HG02571 (cell line): Measurements from ENCODE around the gene RACGAP1.

Experiments
- ATAC-seq: cut with Tn5 transposase; IDR thresholded peaks from one replicate; pipeline ENCODE4 v1.9.1; 2021; ENCODE audit warnings: mild to moderate bottlenecking, moderate library complexity; ENCODE audit not compliant: unreplicated experiment

RACGAP1 gene

DNA sequence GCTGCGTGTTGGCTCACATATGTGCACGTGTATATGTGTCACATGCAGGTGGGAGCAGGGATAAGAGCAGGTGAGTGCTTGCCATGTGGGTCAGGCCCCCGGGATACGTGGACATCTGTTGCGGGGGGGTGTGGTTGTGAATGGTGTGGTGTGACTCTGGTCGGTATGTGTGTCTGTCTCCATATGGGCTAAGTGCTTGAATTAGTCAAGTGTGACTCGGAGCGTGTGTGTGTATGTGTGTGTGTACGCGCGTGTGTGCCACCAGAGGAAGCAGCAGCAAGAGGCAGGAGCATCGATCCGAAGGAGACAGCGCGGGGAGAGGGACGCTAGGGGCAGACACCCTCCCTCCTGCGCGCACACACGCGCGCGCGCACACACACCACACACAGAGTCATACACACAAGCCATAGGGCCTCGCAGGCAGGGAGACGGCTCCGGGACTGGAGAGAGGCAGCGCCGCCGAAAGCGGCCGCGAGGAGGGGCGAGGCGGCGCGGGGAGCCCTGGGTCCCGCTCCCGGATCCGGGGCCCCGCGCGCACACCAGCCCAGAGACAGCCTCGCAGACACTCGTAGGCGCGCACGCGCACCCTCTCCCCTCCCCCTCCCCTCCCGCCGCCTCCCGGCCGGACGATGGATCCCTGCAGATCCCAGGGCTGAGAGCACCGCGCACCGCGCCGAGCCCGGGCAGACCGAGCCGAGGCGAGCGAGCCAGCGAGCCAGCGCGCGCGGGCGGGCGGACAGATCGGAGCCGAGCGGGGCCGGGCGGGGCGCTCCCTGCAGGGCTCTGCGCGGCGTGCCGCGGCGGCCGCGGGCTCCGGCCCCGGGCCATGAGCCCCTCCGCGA, 31.9 kb upstream of the RACGAP1 start, which contains the start of gene ASIC1:
Gene ASIC1, plus strand, starts transcription at position 597 of the 842 bp plus-strand sequence. CDS start 1,171 bp downstream, outside the sequence.
- ATAC-seq, result no peak

- ATAC-seq, result no peak
Observed at GRCh38 chr12:50056639-50056976, 31.3 kb upstream of the RACGAP1 start.

DNA sequence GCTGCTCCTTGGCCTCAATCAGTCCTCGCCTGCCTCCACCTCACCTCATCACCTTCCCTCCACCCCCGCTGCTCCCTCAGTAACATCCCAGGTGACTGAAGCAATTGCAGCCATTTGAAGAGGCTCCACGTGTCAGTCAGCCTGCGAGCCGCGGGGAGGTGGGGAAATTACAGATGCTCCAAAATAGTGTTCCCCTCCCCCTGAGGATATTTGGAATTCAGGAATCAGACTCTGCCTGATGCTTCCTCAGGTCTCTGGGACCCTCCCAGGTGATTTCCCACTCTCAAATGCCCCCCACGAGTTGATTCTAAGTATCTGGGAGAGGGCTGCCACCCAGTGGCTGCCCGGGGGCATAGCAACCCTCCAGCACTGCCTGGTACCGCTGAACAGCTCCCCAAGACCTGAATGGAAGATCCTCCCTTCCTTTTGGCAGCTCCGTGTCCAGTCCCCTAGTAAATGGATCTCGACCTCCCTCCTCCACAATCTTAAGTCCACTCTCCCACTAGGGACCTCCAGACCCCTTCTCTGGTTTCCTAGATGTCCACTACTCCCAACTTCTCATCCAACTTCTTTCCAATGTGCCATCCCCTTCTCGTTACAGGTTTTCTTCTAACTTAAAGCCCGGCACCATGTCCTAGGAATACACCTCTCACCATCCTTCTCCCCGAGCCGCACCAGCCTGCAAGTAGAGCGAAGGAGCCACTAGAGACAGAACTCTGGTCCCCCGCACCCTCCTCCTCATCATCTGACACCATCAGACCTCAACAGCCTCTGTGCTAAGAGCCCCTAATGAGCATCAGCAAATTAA, 30.7 kb upstream of the RACGAP1 start:
- no peak for ATAC-seq

GRCh38 chr12:50053583-50053982, 28.3 kb upstream of the RACGAP1 start:
- no peak for ATAC-seq

GRCh38 chr12:50052964-50053363, 27.7 kb upstream of the RACGAP1 start:
- ATAC-seq, result no peak

DNA sequence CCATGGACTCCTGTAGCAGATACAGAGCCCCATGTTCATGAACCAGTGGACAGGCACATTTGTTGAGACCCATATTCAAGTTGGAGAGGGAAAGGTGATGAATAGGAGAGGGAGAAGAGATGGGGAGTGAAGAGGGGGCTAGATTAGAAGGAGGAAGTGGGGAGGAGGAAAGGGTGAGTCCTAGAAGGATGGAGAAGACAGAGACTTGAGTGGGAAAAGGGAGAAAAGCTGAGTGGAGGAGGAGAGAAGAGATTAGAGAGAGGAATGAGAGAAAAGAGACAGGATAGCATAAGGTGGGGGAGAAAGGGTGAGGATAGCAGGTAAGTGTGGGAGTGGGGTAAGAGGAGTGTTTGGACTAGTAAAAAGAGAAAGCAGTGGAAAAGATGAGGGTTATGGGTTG, 27.2 kb upstream of the RACGAP1 start:
- ATAC-seq, result no peak

DNA sequence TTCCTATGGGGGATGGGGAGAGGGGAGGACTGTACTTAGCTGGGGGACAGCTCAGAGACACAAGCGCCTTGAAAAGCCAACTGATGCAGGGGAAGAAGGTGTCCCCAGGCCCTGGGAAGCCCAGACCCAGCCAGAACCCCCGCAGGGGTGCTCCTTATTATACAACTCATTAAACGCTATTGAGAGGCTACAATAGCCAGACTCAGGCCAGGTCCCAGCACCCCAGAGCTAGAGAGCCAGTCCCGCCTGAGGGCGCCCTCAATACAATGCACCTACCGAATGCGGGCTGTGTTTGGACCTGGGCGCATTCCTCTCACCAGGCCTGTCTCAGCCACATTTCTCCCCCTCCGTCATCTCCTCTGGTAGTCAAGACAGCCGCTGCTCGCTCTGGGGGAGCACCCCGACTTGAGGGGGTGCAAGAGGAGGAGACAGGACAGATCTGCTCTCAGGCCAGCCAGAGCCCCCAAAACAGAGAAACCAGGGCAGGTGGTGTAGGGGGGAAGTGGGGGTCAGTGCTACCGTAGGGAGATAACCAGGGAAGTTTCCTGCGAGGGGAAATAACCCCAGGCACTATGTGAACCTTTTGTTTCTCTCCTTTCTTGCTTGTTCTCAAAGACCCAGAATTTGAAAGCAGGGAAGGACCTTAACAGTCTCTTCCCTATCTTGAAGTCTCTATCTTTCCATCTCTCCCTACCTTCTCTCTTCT, 26.0 kb upstream of the RACGAP1 start:
- no peak for ATAC-seq

DNA sequence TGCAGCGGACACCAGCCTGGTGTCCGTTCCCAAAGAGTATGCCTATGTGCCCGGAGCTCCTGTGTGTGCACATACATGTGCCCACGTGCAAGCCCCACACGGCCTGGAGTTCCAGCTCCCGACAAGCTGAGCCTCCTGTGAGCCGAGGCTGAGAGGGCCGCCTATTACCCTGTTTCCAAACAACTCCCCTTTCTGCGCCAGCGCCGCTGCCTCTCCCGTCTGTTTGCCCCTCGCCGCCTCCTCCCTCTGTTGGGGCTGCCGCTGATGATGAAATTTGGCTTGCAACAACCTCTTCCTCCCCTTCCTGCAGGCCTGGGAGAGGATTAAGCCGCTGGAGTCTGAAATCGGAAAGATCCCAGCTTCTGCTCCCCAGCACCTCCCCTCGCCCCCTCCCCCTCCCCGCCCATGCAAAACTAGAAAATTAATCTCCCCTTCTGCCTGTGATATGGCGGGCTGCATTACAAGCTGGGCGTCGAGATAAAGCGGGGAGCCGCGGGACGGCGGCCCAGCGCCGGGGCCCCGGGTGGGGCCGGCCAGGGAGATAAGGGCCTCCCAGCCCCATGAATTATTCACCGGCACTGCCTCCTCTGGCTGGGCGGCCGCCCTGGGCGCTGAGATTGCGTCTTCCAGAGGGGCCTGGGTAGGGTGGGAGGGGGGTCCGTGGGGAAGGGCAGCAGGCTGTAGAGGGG, 25.3 kb upstream of the RACGAP1 start:
- ATAC-seq, result no peak

DNA sequence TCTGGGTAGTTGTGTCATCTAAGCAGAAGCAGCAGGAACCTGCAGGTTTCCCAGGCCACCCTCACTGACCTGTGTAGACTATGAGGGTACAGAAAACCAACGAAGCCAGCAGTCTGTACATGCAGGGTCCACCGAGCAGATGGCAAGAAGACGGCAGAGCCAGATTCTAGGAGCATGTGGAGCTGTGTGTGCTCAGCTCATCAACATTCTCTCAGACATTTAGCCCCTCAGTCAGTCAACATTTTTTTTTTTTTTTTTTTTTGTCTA, 24.8 kb upstream of the RACGAP1 start:
- ATAC-seq, result no peak

DNA sequence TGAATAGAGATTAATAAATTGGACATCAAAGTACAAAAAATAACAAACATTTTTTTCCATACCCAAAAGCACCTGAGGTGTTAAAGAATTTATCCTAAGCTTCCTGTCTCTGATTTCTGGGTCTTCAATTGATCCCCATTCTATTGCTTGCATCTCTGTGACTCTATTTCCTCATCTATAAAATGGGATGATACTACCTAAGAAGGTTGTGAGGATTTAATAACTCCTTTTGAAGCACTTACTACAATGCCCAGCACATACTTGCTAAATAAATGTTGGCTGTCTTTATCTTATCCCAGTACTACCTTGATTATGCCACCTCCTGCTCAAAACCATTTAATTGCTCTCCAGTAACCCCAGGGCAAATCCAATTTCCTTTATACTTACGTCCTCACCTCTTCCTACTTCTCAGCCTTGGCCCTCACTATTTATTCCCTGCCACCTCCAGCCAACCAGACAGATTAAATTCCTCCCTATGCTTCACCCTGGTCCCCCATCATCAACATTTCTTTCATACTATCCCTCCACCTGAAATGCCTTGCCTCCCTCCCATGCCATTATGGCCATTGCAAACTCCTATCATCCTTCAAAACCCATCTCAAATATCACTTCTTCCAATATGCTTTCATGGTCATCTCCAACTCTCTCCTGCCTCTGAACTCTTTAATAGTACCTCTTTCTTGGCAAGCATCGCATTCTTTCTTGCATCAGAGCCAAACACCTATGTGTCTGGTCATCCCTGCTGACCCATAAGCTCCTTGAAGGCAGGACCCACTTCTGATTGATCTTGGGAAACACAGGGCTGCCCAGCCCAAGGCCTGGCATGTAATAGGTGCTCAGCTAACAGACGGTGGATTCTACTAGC, 24.2 kb upstream of the RACGAP1 start:
- no peak for ATAC-seq

DNA sequence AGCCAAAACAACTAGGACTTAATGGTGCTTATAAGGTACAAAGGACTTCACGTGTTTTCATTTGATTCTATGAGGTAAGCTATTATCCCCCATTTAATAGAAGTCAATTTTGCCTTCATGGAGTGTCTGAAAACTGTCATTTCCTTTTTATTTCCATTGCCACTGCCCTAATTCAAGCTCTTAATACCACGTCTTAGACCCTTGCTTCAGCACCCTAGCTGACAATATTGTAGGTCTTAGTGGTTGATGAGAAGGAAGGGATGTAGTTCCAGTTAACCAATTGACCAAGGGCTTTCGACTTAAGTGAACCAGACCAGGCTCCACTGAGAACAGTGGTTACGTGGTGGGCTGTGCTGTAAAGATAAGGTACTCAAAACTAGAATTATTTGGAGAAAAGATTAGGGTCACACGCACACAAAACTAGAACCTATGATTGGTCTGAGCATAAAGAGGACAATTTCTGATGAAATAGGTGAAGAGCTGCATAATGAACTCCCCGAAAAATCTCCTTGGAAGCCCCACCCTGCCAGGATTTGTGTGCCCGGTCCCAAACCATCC, 22.5 kb upstream of the RACGAP1 start:
- no peak for ATAC-seq

DNA sequence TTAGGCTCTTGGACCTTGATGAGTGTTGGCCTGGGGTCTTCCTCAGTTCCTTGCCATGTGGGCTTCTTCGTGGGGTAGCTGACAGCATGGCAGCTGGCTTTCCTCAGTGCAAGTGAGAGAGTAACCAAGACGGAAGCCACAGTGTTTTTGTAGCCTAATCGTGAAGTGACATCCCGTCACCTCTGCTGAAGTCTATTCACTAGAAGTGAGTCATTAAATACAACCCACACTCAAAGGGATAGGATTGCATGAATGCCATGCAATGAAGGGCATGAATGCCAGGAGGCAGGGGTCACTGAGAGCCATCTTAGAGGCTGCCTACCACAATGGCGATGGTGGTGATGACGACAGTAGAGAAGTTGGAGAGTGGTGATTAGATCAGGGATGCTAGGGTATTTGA, 18.6 kb upstream of the RACGAP1 start:
- no peak for ATAC-seq

DNA sequence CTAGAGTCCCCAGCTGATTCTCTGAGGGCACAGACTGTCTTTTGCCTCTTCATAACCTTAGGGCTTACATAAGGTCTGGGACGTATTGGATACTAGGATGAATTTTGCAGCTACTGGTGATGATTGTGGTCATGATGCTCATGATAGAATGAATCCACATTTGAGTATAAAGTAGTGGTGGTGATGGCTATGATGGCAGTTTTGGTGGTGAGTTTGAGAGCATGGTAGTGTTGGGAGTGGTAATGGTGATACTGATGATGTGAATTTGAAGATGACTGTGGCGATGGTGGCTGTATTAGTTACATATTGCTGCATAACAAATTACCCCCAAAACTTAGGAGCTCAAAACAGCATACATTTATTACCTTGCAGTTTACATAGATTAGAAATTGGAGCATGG, 18.0 kb upstream of the RACGAP1 start:
- ATAC-seq, result no peak

- no peak for ATAC-seq
Observed at GRCh38 chr12:50042693-50043092, 17.4 kb upstream of the RACGAP1 start.

GRCh38 chr12:50041962-50042361, 16.7 kb upstream of the RACGAP1 start:
- ATAC-seq, result no peak

DNA sequence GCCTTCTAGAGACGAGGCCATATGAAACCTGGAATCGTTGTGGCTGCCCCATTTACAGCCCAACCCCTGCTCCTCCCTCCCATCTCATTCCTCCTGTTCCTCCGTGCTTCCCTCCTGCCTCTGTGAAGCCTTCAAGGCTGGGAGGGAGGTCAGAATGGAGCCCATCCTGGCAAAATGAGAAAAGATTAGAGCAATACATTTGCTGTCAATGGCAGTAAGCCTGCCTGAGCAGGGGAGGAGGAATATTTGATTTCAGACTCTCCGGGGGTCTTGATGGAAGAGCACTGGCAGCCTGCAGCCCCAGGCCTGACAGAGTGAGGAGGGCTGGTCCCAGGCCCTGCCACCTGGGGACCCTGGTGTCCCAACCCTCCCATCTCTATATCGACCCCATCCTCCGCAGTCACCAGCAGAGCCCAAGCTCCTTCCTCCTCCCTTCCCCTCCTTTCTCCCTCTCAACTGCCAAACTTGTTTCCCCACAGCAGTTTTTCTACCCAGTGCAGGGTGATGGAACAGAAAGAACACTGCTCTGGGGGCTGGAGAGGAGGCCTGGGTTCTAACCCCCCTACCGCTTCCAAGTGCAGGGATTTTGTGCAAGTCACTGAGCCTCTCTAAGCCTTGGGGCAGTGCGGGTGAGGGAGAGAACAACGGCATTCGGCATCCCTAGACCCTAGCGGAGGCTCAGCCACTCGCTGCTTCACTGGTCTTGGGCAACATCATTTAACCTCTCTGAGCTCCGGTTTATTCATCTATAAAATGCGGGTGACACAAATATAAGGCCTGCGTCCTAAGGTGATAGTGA, 16.0 kb upstream of the RACGAP1 start:
- no peak for ATAC-seq

GRCh38 chr12:50040657-50041056, 15.4 kb upstream of the RACGAP1 start:
- ATAC-seq, result no peak

- no peak for ATAC-seq
Observed at GRCh38 chr12:50039151-50039835, 14.0 kb upstream of the RACGAP1 start.

- ATAC-seq, result no peak
Observed at GRCh38 chr12:50038336-50038735, 13.0 kb upstream of the RACGAP1 start.
